ENCODE data around the gene FGGY. TPM values are rescaled to one million over a fixed set of nuclear protein-coding genes. Genes with fewer than 3 reads are reported as not detected.

The FGGY gene
- total RNA-seq, 4 donors from 2014 or later = 20.6 to 138 (median 32.8) TPM

DNA sequence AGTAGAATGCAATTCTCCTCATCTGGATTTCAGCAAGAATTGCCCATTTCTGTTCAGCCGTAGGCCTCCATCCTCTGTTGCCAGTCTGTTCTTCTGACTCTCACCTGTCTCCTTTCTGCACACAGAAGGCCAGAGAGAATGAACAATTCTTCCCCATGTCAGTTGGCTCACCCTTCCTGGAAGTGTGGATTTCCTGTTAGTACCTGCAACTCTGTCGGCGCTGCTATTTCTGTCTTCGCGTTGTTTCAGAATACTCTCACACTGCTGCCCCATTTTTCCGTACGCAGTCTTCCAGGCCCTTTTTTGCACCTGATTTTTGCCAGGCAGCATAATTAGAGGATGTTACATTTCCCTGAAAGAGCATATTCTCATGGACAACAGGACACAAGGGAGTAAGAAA lies 200.7 kb downstream of the FGGY start:
- H3K9me3 ChIP-seq = no peaks in the 10 kb centered on the region
- no peaks in the 10 kb centered on the region for H3K36me3 ChIP-seq
- no peak for DNase-seq
- H3K4me3 ChIP-seq = no peak overlapping the region
- intact Hi-C loops (cut with DNase I; ENCODE audit: low total_unique reads) = no loop called here
- no peak for TF ChIP-seq POLR2A (IDR thresholded peaks at IDR 0.05)
- TF ChIP-seq, protein P1, sequence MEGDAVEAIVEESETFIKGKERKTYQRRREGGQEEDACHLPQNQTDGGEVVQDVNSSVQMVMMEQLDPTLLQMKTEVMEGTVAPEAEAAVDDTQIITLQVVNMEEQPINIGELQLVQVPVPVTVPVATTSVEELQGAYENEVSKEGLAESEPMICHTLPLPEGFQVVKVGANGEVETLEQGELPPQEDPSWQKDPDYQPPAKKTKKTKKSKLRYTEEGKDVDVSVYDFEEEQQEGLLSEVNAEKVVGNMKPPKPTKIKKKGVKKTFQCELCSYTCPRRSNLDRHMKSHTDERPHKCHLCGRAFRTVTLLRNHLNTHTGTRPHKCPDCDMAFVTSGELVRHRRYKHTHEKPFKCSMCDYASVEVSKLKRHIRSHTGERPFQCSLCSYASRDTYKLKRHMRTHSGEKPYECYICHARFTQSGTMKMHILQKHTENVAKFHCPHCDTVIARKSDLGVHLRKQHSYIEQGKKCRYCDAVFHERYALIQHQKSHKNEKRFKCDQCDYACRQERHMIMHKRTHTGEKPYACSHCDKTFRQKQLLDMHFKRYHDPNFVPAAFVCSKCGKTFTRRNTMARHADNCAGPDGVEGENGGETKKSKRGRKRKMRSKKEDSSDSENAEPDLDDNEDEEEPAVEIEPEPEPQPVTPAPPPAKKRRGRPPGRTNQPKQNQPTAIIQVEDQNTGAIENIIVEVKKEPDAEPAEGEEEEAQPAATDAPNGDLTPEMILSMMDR (IDR thresholded peaks at IDR 0.05) = no peak
- no peaks in the 10 kb centered on the region for H3K27me3 ChIP-seq
- no peaks in the 10 kb centered on the region for H3K4me1 ChIP-seq
- no peak overlapping the region for H3K27ac ChIP-seq

DNA sequence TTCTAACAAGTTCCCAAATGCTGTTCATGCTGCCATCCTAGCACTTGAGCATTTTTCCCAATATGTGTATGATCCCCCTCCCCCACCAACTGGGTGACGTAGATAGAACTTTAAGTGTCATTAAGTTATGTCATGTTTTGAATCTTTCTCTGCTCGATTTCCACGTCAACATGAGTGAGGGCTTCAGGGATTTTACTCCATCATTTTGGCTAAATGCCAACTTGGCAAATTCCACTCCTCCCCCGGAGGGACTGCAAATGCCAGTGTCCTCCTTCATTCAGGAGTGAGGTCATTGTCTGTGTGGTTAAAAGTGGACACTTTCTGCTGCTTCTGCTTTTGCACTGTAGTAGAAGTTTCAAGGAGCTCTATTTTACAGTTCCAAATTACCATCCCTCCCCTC lies 201.7 kb downstream of the FGGY start:
- Histone ChIP-seq H3K4me1 (no peaks in the 10 kb centered on the region), H3K9me3 (no peaks in the 10 kb centered on the region), H3K27ac (peak overlapping the region; percentile 16 to 26), H3K4me3 (no peak overlapping the region), H3K36me3 (no peaks in the 10 kb centered on the region), H3K27me3 (no peaks in the 10 kb centered on the region)
- TF ChIP-seq, protein P1 (IDR thresholded peaks at IDR 0.05) = no peak
- TF ChIP-seq POLR2A (IDR thresholded peaks at IDR 0.05) = no peak
- intact Hi-C loops (cut with DNase I; ENCODE audit: low total_unique reads) = no loop called here
- peak in 1 of 2 donors; percentile 44 for DNase-seq

DNA sequence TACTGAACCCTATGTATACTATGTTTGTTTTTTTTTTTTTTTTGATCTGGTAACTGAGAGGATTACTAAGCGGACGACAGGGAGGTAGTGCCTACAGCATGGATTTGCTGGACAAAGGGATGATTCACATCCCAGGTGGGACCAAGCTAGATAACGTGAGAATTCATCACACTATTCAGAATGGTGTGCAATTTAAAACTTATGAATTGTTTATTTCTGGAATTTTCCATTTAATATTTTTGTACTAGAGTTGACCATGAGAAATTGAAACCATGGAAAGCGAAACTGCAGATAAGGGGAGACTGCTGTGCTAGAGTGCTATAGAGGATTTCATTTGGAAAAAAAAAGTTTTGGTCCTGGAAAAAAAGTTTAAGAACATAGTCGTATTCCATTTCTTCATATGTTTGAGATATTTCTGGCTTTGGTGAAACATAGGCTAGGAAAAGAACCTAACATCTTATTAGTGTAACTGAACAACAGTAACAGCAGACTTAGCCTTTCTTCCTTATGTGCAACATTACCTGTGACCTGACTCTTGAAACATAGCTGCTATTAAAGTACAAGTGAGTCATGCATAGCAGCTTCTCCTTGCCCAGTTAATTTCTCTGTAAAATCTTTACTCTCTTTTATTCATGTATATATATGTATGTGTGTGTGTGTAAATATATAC lies 202.5 kb downstream of the FGGY start:
- H3K36me3 ChIP-seq = no peaks in the 10 kb centered on the region
- intact Hi-C loops (cut with DNase I; ENCODE audit: low total_unique reads) = no loop called here

DNA sequence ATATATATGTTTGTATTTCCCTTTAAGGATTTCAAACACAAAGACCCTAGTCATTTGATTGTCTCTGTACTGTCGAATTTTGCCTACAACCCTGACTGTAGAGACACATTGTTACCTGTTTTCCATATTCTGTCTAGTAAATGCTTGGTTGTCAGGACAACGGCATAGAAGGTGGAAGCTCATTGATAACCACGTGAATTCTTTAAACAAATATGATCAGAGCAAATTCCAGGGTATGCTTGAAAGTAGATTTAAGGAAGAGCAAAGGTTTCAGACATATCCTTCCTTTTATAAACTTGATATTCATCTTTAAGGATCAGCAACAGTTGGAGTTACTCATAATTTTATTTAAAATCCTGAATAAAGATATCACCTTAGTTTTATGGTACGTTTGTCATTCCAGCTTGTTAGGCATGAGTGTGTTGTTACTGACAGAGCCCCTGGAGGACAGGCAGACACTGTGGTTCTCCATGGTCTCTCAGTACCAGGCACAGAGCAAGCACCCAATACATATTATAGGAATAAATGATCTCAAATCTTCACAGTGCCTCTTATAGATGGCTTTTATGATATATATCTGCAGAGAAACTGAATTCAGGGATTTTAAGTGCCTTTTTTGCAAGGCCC lies 203.2 kb downstream of the FGGY start:
- no peak for TF ChIP-seq POLR2A (IDR thresholded peaks at IDR 0.05)
- TF ChIP-seq, protein P1 (IDR thresholded peaks at IDR 0.05) = no peak
- Histone ChIP-seq H3K9me3 (no peaks in the 10 kb centered on the region), H3K36me3 (no peaks in the 10 kb centered on the region), H3K4me3 (no peak overlapping the region), H3K27me3 (no peaks in the 10 kb centered on the region), H3K4me1 (no peaks in the 10 kb centered on the region), H3K27ac (peak overlapping the region in 1 of 2 donors; percentile 18)
- DNase-seq = no peak
- intact Hi-C loops (cut with DNase I; ENCODE audit: low total_unique reads) = no loop called here

More for the DNA sequence above, 202.5 kb downstream of the FGGY start:
- Histone ChIP-seq H3K4me1 (no peaks in the 10 kb centered on the region), H3K4me3 (no peak overlapping the region), H3K27me3 (no peaks in the 10 kb centered on the region), H3K9me3 (no peaks in the 10 kb centered on the region), H3K27ac (peak overlapping the region; percentile 18 to 26)
- TF ChIP-seq, protein P1 (IDR thresholded peaks at IDR 0.05) = no peak
- TF ChIP-seq POLR2A (IDR thresholded peaks at IDR 0.05) = no peak
- DNase-seq = no peak

DNA sequence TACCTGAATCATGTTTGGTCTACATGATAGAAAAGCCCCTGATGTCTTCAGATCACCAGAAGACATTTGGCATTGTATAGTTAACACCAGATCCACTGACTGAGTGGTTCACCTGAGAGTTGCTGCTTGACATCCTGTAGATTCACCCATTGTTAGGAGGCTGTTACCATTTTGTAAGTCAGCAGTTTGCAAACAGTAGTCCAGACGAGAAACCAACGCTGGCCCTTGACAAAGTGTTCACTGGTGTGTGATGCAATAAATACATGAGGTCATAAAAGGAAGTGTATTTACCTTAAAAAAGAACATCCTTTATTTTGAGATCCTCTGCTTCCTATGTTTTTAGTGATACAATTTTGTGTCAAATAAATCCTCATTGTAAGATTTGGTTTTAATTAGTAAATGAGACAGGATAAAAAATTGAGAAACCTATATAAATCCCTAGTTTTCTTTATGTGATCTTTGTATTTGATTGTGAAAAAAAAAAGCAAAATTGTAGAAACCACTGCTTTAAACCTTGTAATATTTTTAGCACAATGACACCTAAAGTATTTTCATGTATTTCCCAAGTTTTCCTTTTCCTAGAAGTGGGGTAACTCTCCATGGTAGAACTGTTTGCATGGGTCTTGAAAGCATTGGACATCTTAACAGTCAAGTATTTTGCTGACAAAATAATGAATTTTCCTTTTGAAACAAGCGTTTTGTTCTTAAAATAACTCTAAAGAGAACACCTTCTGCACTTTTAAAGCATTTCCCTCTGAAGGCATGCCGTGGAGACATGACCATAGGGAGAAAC lies 204.3 kb downstream of the FGGY start:
- Histone ChIP-seq H3K27me3 (no peaks in the 10 kb centered on the region), H3K4me1 (no peaks in the 10 kb centered on the region), H3K36me3 (no peaks in the 10 kb centered on the region), H3K4me3 (no peak overlapping the region), H3K9me3 (no peaks in the 10 kb centered on the region), H3K27ac (no peak overlapping the region)
- DNase-seq = no peak
- no peak for TF ChIP-seq POLR2A (IDR thresholded peaks at IDR 0.05)
- TF ChIP-seq, protein P1 (IDR thresholded peaks at IDR 0.05) = no peak
- intact Hi-C loops (cut with DNase I; ENCODE audit: low total_unique reads) = no loop called here

All from uterus (tissue), 4 donors.